ENCODE data around the gene LMX1B.
"Not testable (repeated sequence)": the region's sequence is repeated elsewhere in the genome, so short reads cannot be mapped to it uniquely, and the experiment has no call there.

Gene LMX1B

DNA sequence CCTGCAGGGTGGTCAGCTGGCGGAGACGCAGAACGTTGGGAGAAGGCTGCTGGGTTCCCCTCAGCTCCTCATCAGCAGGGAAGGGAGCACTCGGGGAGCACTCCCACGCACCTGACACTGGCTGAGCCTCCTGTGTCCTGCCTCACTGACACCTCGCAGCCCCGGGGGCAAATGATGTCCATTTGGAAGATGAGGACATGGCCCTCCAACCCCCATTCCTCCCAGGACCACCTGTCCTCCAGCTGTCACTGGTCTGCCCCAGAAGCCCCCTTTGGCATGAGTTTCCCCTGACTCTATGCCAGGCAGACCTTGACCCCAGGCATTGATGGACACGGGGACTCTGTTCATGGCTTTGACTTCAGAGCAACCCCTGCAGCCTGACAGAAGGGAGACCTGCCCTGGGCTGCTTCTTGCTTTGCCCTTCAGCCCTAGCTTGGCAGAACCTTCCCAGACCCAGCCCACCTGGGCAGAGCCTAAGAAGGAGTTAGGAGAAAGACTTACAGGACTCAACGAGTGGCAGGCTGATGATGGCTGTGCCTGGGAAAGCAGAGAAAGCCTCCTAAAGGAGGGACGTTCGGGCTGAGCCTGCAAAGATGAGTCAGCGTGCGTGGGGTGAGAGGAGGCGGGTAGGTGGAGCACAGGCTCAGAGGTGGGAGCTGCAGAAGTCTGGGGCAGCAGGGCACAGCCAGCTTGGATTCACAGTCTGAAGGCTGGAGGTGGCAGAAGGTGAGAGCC, 90.6 kb downstream of the LMX1B start:
- peak; percentile 59 for DNase-seq (ENCODE audit: low read depth)

DNA sequence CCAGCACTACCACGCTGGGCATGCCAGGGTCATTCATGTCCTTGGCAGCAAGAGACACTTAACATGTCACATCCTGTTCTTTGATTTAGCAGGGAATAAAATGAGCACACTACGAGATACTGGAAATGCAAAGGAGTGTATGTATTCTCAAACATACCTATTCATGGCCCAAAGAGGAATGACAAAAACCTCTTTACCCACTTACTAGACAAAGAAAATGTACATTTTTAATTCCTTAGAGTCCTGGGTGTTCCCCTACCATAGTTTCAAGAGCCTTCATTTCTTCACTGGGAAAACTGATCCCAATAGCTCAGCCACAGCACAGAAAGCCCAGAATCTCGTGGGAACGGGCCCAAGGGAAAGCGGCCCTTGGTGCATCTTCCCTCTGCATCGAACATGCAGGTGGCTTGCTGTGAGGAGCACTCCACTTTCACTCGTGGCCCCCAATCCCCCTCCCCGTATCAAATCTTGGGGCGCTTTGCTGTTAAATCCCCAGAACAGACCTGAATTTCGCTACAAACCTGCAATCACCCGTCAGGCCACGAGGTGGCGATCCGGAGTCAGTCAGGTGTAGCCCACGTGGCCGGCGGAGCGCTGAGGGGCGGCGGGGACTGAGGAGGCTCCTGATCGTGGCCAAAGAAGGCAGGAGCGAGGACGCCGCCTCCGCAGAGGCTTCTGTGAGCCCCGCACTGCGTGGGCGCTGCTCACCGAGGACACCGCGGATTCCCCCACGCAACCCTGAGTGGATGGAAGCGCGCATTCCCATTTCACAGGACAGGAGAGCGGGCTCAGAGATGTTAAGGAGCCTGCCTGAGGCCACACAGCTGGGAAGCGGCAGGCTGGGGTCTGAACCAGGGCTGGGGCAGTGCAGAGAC, 91.4 kb downstream of the LMX1B start:
- Histone ChIP-seq H3K4me3 (ENCODE audit: low read length) (no peak overlapping the region), H3K36me3 (ENCODE audit: control insufficient read depth, insufficient read depth, low read length, severe bottlenecking) (no peaks in the 10 kb centered on the region), H3K4me1 (ENCODE audit: control insufficient read depth, insufficient read depth, low read length) (peaks cover 20% of the 10 kb centered on the region), H3K9me3 (ENCODE audit: control insufficient read depth, low read length) (no peaks in the 10 kb centered on the region), H3K27me3 (replicated peaks; ENCODE audit: control insufficient read depth, insufficient read depth, low read length) (peaks cover 78% of the 10 kb centered on the region), H3K9ac (ENCODE audit: low read length) (no peak overlapping the region)
- DNase-seq (ENCODE audit: low read depth): peak; percentile 88

More for the DNA sequence above, 90.6 kb downstream of the LMX1B start:
- H3K27me3 ChIP-seq (replicated peaks; ENCODE audit: control insufficient read depth, insufficient read depth, low read length): peaks cover 85% of the 10 kb centered on the region
- no peaks in the 10 kb centered on the region for H3K36me3 ChIP-seq (ENCODE audit: control insufficient read depth, insufficient read depth, low read length, severe bottlenecking)
- H3K4me3 ChIP-seq (ENCODE audit: low read length): no peak overlapping the region
- H3K9me3 ChIP-seq (ENCODE audit: control insufficient read depth, low read length): no peaks in the 10 kb centered on the region
- H3K4me1 ChIP-seq (ENCODE audit: control insufficient read depth, insufficient read depth, low read length): peaks cover 20% of the 10 kb centered on the region
- no peak overlapping the region for H3K9ac ChIP-seq (ENCODE audit: low read length)

DNA sequence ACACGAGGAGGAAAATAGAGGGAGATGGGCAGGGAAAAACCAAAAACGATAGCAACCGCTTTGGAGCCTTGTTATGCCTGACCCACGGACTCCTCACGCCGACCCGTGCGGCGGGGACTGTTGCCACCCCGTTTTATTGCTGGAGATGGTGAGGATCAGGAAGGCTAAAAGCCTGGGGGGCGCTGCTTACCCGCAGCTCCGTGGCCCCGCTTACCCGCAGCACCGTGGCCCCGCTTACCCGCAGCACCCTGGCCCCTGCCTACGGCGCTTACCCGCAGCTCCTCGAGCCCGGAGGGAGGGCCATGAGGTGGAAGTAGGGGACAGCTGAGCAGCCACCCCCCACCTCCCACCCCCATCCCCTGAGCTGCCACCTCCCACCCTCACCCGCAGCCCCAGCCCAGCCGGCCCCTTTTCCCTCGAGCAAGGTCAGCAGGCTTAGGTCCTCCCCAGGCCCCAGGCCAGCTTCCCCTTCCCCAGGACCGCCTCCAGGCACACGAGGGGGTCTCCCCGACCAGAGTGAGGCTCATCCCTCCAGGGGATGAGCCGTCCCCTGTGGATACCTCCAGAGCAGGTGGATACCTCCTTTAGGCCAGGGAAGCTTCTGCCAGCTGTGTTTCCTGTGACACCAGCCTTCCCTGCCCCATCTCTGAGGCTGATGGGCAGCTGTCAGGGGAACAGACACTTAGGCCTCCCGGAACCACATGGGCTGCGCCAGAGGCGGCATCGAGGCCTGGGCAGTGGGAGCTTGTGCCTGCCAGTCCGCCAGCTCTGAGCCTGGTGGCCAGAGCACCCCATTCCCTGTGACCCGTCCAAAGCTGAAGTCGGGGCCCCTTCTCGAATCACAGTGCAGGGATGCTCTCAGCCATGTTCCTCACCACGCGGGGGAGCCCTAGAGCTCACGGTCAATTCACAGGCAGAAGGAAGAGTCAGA, 92.3 kb downstream of the LMX1B start:
- DNase-seq (ENCODE audit: low read depth): peak; percentile 40
- H3K9me3 ChIP-seq (ENCODE audit: control insufficient read depth, low read length): no peaks in the 10 kb centered on the region
- no peak overlapping the region for H3K9ac ChIP-seq (ENCODE audit: low read length)
- H3K36me3 ChIP-seq (ENCODE audit: control insufficient read depth, insufficient read depth, low read length, severe bottlenecking): no peaks in the 10 kb centered on the region
- H3K4me3 ChIP-seq (ENCODE audit: low read length): no peak overlapping the region
- peaks cover 74% of the 10 kb centered on the region for H3K27me3 ChIP-seq (replicated peaks; ENCODE audit: control insufficient read depth, insufficient read depth, low read length)
- H3K4me1 ChIP-seq (ENCODE audit: control insufficient read depth, insufficient read depth, low read length): peaks cover 20% of the 10 kb centered on the region

DNA sequence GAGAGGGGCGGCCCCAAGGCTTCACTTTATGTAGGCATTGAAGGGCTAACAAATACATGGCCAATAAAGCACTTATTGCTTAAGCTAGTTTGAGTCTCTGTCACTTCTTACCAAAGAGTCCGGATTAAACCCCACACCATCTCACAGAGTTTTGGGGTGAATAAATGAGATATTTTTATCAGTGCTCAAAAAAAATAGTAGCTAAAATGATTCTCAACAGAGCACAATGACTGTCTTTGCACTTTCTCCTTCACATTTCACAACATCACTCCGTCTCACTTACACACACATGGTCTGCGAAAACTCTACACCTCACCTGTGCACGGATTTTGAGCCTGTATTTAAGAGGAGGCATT, 92.9 kb downstream of the LMX1B start:
- peaks cover 72% of the 10 kb centered on the region for H3K27me3 ChIP-seq (replicated peaks; ENCODE audit: control insufficient read depth, insufficient read depth, low read length)
- no peak for DNase-seq (ENCODE audit: low read depth)
- no peaks in the 10 kb centered on the region for H3K36me3 ChIP-seq (ENCODE audit: control insufficient read depth, insufficient read depth, low read length, severe bottlenecking)
- no peaks in the 10 kb centered on the region for H3K9me3 ChIP-seq (ENCODE audit: control insufficient read depth, low read length)
- H3K9ac ChIP-seq (ENCODE audit: low read length): no peak overlapping the region
- H3K4me1 ChIP-seq (ENCODE audit: control insufficient read depth, insufficient read depth, low read length): peaks cover 20% of the 10 kb centered on the region
- H3K4me3 ChIP-seq (ENCODE audit: low read length): no peak overlapping the region

DNA sequence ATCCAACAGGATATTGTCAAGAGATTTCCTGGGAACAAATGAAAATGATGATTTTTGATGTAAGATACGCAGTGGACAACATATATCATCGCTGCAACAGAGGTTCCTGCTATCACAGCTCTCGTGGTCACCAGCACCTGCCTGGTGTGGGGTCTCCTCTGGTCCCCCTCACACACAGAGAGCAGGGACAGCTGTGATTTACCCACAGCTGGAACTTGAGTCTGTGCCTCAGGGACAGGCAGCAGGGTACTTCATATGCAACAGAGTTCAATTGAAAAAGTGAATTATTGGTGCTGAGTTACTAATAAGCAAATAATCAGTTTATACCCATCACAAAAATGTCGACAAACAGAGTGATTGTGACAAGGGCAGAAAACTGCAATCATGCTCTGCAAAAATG, 93.4 kb downstream of the LMX1B start:
- H3K4me3 ChIP-seq (ENCODE audit: low read length): no peak overlapping the region
- no peak overlapping the region for H3K9ac ChIP-seq (ENCODE audit: low read length)
- no peak for DNase-seq (ENCODE audit: low read depth)
- no peaks in the 10 kb centered on the region for H3K9me3 ChIP-seq (ENCODE audit: control insufficient read depth, low read length)
- H3K27me3 ChIP-seq (replicated peaks; ENCODE audit: control insufficient read depth, insufficient read depth, low read length): peaks cover 68% of the 10 kb centered on the region
- peaks cover 20% of the 10 kb centered on the region for H3K4me1 ChIP-seq (ENCODE audit: control insufficient read depth, insufficient read depth, low read length)
- no peaks in the 10 kb centered on the region for H3K36me3 ChIP-seq (ENCODE audit: control insufficient read depth, insufficient read depth, low read length, severe bottlenecking)

DNA sequence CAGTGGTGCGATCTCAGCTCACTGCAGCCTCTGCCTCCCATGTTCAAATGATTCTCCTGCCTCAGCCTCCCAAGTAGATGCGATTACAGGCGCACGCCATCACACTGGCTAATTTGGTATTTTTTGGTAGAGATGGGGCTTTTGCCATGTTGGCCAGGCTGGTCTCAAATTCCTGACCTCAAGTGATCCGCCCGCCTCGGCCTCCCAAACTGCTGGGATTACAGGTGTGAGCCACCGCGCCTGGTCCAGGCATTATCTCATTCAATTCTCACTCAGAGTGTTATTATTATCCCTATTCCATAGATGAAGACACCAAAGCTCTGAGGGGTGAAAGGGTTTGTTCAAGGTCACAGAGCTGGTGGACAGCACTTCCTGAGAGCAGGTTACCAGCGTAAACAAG, 94.0 kb downstream of the LMX1B start:
- not testable (repeated sequence) for H3K9ac ChIP-seq (ENCODE audit: low read length); H3K36me3 ChIP-seq (ENCODE audit: control insufficient read depth, insufficient read depth, low read length, severe bottlenecking); H3K9me3 ChIP-seq (ENCODE audit: control insufficient read depth, low read length); DNase-seq (ENCODE audit: low read depth); H3K4me3 ChIP-seq (ENCODE audit: low read length)
- Histone ChIP-seq H3K27me3 (replicated peaks; ENCODE audit: control insufficient read depth, insufficient read depth, low read length) (peaks cover 61% of the 10 kb centered on the region), H3K4me1 (ENCODE audit: control insufficient read depth, insufficient read depth, low read length) (peaks cover 17% of the 10 kb centered on the region)

DNA sequence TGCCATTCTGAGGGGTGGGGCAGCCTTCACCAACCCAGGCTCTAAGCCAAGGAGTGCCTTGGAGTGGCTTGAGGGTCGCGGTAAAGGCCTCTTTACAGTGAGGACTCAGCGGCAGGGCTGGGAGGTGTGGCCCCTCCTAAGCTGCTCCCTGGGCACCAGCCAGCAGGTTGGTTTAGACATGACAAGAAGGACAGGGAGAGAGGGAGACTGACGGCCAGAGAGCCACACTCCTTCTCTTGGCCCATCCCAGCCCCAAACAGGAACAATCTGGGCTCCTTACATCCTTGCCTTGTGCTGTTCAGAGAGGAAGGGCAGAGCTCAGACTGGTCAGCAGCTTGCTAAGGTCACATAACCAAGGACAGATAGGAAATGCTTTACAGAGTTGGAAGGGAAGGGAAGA, 94.5 kb downstream of the LMX1B start:
- Histone ChIP-seq H3K27me3 (replicated peaks; ENCODE audit: control insufficient read depth, insufficient read depth, low read length) (peaks cover 57% of the 10 kb centered on the region), H3K9ac (ENCODE audit: low read length) (no peak overlapping the region), H3K4me3 (ENCODE audit: low read length) (no peak overlapping the region), H3K36me3 (ENCODE audit: control insufficient read depth, insufficient read depth, low read length, severe bottlenecking) (no peaks in the 10 kb centered on the region), H3K4me1 (ENCODE audit: control insufficient read depth, insufficient read depth, low read length) (peaks cover 13% of the 10 kb centered on the region), H3K9me3 (ENCODE audit: control insufficient read depth, low read length) (no peaks in the 10 kb centered on the region)
- no peak for DNase-seq (ENCODE audit: low read depth)

DNA sequence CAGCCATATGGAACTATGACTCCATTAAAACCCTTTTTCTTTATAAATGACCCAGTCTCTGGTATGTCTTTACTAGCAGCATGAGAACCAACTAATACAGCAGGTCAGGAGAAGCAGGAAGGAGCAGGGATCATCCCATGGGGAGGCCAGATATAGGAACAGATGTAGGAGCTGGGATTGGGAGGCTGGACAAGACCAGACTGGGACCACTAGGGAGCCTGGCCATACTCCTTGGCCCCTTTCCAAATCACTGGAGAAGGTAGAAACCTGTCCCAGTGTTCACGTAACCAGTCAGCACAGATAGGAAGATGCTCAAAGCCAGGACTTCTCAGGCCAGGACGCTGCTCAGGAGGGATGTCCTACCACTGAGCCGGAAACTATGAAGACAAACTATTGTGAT, 95.5 kb downstream of the LMX1B start:
- no peaks in the 10 kb centered on the region for H3K36me3 ChIP-seq (ENCODE audit: control insufficient read depth, insufficient read depth, low read length, severe bottlenecking)
- H3K4me3 ChIP-seq (ENCODE audit: low read length): no peak overlapping the region
- peaks cover 13% of the 10 kb centered on the region for H3K4me1 ChIP-seq (ENCODE audit: control insufficient read depth, insufficient read depth, low read length)
- H3K9me3 ChIP-seq (ENCODE audit: control insufficient read depth, low read length): no peaks in the 10 kb centered on the region
- no peak overlapping the region for H3K9ac ChIP-seq (ENCODE audit: low read length)
- no peak for DNase-seq (ENCODE audit: low read depth)
- peaks cover 53% of the 10 kb centered on the region for H3K27me3 ChIP-seq (replicated peaks; ENCODE audit: control insufficient read depth, insufficient read depth, low read length)

DNA sequence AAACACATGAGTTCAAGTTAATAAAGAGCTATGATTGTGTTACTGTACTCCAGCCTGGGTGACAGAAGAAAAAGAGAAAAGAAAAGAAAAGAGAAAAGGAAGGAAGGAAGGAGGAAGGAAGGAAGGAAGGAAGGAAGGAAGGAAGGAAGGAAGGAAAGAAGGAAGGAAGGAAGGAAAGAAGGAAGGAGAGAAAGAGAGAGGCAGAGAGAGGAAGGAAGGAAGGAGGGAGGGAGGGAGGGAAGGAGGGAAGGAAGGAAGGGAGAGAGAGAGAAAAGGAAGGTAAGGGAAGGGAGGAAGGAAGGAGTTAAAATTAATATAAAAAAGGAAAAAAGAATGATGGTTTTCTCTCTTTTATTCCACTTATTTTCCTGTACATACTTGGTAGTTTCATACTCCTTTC, 101.7 kb downstream of the LMX1B start:
- no peaks in the 10 kb centered on the region for H3K9me3 ChIP-seq (ENCODE audit: control insufficient read depth, low read length)
- H3K4me3 ChIP-seq (ENCODE audit: low read length): no peak overlapping the region
- no peak overlapping the region for H3K9ac ChIP-seq (ENCODE audit: low read length)
- no peak for DNase-seq (ENCODE audit: low read depth)
- H3K27me3 ChIP-seq (replicated peaks; ENCODE audit: control insufficient read depth, insufficient read depth, low read length): peaks cover 35% of the 10 kb centered on the region
- H3K4me1 ChIP-seq (ENCODE audit: control insufficient read depth, insufficient read depth, low read length): no peaks in the 10 kb centered on the region
- H3K36me3 ChIP-seq (ENCODE audit: control insufficient read depth, insufficient read depth, low read length, severe bottlenecking): no peaks in the 10 kb centered on the region

DNA sequence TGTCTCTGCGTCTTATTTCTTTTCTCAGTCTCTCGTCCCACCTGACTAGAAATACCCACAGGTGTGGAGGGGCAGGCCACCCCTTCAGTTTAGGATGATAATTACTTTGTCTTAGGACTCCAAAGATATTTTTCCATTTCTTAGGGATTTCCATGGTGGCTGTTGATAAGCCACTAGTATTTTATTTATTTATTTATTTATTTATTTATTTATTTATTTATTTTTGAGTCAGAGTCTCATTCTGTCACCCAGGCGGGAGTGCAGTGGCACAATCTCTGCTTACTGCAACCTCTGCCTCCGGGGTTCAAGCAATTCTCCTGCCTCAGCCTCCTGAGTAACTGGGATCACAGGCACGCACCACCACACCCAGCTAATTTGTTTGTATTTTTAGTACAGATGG, 103.7 kb downstream of the LMX1B start:
- H3K9ac ChIP-seq (ENCODE audit: low read length); H3K36me3 ChIP-seq (ENCODE audit: control insufficient read depth, insufficient read depth, low read length, severe bottlenecking); H3K4me3 ChIP-seq (ENCODE audit: low read length); H3K9me3 ChIP-seq (ENCODE audit: control insufficient read depth, low read length); H3K4me1 ChIP-seq (ENCODE audit: control insufficient read depth, insufficient read depth, low read length); DNase-seq (ENCODE audit: low read depth): not testable (repeated sequence)
- H3K27me3 ChIP-seq (replicated peaks; ENCODE audit: control insufficient read depth, insufficient read depth, low read length): peaks cover 45% of the 10 kb centered on the region

DNA sequence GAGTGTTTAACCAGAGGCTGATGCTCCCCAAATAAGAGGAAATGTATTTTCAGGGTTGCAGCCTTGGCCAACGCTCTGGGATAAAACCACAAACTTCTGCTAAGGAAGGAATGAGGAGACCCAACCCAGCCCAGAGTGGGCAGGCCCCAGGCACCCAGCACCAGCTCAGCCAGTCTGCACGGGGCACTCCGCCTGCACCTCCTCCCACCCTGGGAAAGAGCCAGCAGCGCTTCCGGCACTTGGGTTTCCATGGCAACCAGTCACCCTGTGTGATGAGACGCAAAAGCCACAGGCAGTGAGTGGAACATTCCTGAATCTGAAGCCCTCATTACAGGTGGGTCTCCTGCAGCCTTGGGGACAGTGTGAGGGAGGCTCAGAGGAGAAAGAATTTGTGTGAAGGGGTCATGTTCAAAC, 105.9 kb downstream of the LMX1B start:
- Histone ChIP-seq H3K4me1 (ENCODE audit: control insufficient read depth, insufficient read depth, low read length) (no peaks in the 10 kb centered on the region), H3K27me3 (replicated peaks; ENCODE audit: control insufficient read depth, insufficient read depth, low read length) (peaks cover 51% of the 10 kb centered on the region), H3K4me3 (ENCODE audit: low read length) (no peak overlapping the region), H3K9ac (ENCODE audit: low read length) (no peak overlapping the region), H3K9me3 (ENCODE audit: control insufficient read depth, low read length) (no peaks in the 10 kb centered on the region), H3K36me3 (ENCODE audit: control insufficient read depth, insufficient read depth, low read length, severe bottlenecking) (no peaks in the 10 kb centered on the region)
- peak; percentile 42 for DNase-seq (ENCODE audit: low read depth)

All from adipocyte (in vitro differentiated cells).